Neuron (in vitro differentiated cells): ENCODE measurements around the gene P2RX1.
"Not testable (repeated sequence)": the region's sequence is repeated elsewhere in the genome, so short reads cannot be mapped to it uniquely, and the experiment has no call there.

Experiments used
- H2AFZ ChIP-seq: one replicate; pipeline ENCODE4 v1.6.1; 2013; ENCODE audit warnings: low read depth, mild to moderate bottlenecking, inconsistent platforms, low read length, moderate library complexity
- H3K27me3 ChIP-seq: one replicate; pipeline ENCODE4 v1.6.1; 2013; ENCODE audit warnings: low read length; ENCODE audit not compliant: insufficient read depth
- H3K36me3 ChIP-seq: one replicate; pipeline ENCODE4 v1.6.1; 2013; ENCODE audit warnings: low read length; ENCODE audit not compliant: insufficient read depth
- H3K4me1 ChIP-seq: one replicate; pipeline ENCODE4 v1.6.1; 2013; ENCODE audit warnings: low read length; ENCODE audit not compliant: insufficient read depth
- H3K4me3 ChIP-seq: 2 replicates; pipeline ENCODE4 v1.5.1; 2013; ENCODE audit warnings: mild to moderate bottlenecking, low read length, moderate library complexity
- H3K9me3 ChIP-seq: one replicate; pipeline ENCODE4 v1.6.1; 2013; ENCODE audit warnings: low read length

Gene P2RX1

DNA sequence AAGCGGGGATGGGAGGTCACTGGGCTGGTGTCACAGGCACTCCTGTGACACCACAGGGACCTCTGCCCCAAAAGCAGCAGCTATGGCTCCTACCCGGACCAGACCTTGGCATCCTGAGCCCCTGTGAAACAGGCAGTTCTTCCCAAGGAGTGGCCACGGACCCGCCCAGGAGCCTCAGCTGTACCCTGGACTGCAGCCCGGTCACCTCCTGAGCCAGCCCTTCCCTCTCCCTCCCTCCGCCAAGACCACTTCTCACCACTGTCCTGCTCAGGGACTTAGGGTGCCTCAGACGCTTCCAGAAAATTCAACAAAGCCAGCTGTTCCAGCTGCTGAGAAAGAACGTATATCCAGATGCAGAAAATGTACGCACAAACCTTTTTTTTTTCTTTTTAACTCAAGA lies 56.3 kb downstream of the P2RX1 start:
- no peaks in the 10 kb centered on the region for H3K9me3 ChIP-seq
- no peak overlapping the region for H3K4me3 ChIP-seq
- peaks cover 2% of the 10 kb centered on the region for H3K4me1 ChIP-seq
- H3K36me3 ChIP-seq, result no peaks in the 10 kb centered on the region
- H3K27me3 ChIP-seq, result no peaks in the 10 kb centered on the region
- H2AFZ ChIP-seq, result no peak overlapping the region

DNA sequence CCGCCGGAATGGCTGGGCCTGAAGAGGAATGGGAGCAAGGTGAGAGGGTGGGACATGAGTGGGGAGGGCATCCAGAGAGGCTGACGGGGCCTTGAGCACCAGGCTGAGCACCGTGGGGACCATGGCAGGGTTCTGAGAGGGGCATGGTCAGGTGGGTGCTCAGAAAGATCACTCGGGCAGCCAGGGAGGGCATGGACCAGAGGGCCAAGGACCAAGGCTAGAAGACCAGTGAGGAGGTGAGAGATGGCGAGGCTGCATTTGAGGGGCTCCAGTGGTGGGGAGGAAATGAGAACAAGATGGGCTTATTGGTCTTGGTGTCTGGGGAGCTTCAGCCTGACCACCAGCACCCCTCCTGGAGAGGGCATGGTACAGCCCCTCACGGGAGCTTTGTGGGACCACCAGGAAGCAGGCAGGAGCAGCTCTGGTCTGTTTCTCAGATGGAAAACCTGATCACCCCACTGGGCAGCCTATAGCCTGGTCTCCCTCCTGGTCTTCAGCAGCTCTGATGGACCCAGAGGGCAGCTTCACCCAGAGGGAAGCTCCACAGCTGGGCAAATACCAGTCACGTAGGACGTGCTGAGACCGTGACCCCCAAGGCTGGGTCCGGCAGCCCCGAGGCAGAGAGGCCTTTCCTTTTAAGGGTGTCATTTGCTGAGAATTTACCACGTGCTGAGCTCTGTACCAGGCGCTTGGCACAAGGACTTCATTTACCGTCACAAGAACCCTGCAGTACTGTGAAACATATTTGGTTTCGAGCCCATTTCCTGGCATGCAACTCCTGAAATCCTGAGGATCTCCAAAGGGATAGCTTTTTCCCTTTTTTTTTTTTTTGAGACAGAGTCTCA lies 58.8 kb downstream of the P2RX1 start:
- Histone ChIP-seq H3K9me3 (no peaks in the 10 kb centered on the region), H3K4me3 (no peak overlapping the region), H3K4me1 (peaks cover 4% of the 10 kb centered on the region), H3K27me3 (no peaks in the 10 kb centered on the region), H3K36me3 (no peaks in the 10 kb centered on the region), H2AFZ (no peak overlapping the region)

DNA sequence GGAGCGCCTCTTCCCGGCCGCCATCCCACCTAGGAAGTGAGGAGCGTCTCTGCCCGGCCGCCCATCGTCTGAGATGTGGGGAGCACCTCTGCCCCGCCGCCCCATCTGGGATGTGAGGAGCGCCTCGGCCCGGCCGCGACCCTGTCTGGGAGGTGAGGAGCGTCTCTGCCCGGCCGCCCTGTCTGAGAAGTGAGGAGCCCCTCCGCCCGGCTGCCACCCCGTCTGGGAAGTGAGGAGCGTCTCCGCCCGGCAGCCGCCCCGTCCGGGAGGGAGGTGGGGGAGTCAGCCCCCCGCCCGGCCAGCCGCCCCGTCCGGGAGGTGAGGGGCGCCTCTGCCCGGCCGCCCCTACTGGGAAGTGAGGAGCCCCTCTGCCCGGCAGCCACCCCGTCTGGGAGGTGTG lies 62.1 kb downstream of the P2RX1 start:
- not testable (repeated sequence) for H3K36me3 ChIP-seq, H2AFZ ChIP-seq, H3K9me3 ChIP-seq, H3K4me1 ChIP-seq, H3K27me3 ChIP-seq, H3K4me3 ChIP-seq

DNA sequence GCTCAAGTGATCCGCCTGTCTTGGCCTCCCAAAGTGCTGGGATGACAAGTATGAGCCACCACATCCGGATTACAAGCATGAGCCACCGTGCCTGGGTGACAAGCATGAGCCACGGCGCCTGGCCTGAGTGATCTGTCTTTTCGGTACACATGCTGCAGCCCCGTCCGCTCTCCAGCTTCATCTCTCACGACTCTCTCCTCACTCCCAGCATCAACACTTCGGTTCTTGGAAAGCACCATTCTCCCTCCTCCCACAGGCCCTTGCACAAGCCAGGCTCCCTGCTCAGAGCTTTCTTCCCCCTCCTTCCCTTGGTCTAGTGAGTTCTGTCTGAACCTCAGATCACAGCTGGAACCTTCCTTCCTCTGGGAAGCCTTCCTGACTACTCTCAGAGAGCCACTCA lies 63.7 kb downstream of the P2RX1 start:
- Histone ChIP-seq H3K9me3 (peaks cover 3% of the 10 kb centered on the region), H3K36me3 (no peaks in the 10 kb centered on the region), H2AFZ (no peak overlapping the region), H3K27me3 (no peaks in the 10 kb centered on the region), H3K4me1 (peaks cover 4% of the 10 kb centered on the region), H3K4me3 (no peak overlapping the region)

DNA sequence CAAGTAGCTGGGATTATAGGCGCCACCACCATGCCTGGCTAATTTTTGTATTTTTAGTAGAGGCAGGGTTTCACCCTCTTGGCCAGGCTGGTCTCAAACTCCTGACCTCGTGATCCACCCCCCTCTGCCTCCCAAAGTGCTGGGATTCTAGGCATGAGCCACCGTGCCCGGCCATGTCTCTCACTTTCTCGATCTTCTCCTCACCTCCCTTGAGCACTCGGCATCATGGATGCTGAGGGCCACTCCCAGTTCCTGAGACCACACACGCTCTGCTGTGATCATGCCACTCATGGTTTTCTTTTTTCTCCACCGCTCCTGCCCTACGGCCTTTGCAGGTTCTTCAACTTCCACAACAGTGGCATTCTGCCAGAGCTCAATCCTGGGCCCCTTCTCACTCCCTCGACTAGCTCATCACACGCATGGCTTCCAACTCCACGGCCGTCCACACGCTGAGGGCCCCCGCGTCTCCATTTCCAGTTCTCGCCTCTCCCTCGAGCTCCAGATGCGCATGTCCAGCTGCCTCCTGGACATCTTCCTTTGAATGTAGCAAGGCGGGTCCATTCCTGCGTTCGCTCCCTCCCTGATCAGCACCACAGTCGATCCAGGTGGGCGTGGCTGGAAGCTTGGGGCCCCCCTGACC lies 64.7 kb downstream of the P2RX1 start:
- no peak overlapping the region for H3K4me3 ChIP-seq
- H3K36me3 ChIP-seq, result no peaks in the 10 kb centered on the region
- H3K9me3 ChIP-seq, result peaks cover 3% of the 10 kb centered on the region
- no peaks in the 10 kb centered on the region for H3K27me3 ChIP-seq
- no peak overlapping the region for H2AFZ ChIP-seq
- peaks cover 4% of the 10 kb centered on the region for H3K4me1 ChIP-seq

DNA sequence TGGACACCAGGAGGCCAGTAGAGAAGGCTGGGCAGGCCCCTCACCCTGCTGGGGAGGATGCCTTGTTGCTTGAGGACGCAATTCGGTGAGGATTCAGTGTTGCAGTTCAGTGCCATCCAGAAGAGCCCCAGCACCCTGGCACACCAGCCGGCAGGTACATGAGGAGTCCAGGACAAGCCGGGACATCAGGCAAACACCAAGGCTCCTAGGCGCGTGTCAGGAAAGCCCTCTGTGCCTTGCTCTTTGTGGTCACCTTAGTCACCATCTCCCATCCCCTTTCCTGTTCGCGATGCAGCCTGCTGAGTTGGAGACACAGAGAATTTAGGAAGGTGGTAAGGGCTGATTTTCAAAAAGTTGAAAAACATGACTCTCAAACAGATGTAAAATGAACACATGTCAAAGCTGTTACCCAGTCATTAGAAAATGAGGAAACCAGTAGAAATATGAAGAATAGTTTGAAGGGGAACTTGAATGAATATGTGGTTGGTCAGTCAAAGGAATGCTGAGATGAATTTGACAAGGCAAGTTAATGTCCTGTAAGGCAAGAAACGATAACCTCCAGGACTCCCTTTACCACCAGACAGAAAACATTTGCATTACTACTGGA lies 67.9 kb downstream of the P2RX1 start:
- peaks cover 7% of the 10 kb centered on the region for H3K4me1 ChIP-seq
- H3K9me3 ChIP-seq, result peaks cover 3% of the 10 kb centered on the region

DNA sequence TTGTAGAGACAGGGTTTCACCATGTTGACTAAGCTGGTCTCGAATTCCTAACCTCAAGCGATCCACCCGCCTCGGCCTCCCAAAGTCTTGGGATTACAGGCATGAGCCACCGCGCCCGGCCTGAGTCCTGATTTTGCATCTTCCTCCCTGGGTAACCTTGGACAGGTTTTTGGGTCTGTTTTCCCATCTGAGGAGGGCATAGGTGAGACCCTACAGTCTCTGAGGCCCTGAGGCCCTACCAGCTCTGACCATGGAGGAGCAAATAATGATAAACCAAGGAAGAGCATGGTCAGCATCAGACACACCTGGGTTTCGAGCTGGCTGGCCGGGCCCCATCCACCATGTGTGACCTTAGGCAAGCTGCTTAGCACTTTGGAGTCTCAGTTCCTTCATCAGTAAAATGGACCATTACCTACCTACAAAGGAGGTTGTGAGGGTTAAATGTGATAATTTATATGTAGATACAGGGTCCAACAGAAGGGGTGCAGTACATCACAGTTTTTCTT lies 69.0 kb downstream of the P2RX1 start:
- Histone ChIP-seq H3K36me3 (peaks cover 19% of the 10 kb centered on the region), H3K4me3 (no peak overlapping the region), H2AFZ (no peak overlapping the region), H3K4me1 (peaks cover 7% of the 10 kb centered on the region), H3K27me3 (no peaks in the 10 kb centered on the region), H3K9me3 (peaks cover 3% of the 10 kb centered on the region)

More for the DNA sequence above, 67.9 kb downstream of the P2RX1 start:
- Histone ChIP-seq H2AFZ (no peak overlapping the region), H3K27me3 (no peaks in the 10 kb centered on the region), H3K36me3 (peaks cover 8% of the 10 kb centered on the region), H3K4me3 (no peak overlapping the region)
